PC-9 (cell line): ENCODE data around the gene MCC. TPM values are rescaled to one million over a fixed set of nuclear protein-coding genes. Genes with fewer than 3 reads are reported as not detected.

Experiments
- BruUV-seq: library from RNA; stranded (reverse); fragments of 400-500 nt; replicated peaks from 2 replicates; lab custom pipeline; 2021; lab: Mats Ljungman, UMichigan
- CTCF ChIA-PET: fragments of 300-600 bp; sonication (Branson Sonifier 250); formaldehyde crosslinking; loops from one replicate; lab custom pipeline; 2022; ENCODE audit warnings: antibody characterized with exemption; lab: Charles Lee
- POLR2A ChIA-PET: fragments of 300-600 bp; sonication (Branson Sonifier 250); formaldehyde crosslinking; loops from one replicate; lab custom pipeline; 2022; ENCODE audit warnings: antibody characterized with exemption; ENCODE audit not compliant: unreplicated experiment; lab: Charles Lee
- DNase-seq, 2 experiments: peaks; one replicate each; pipeline versions ENCODE4 v3.0.0 to v3.0.0-alpha.2; 2015 to 2022; ENCODE audit warnings: mixed read lengths in 1 of 2
- H2AFZ ChIP-seq: fragments of 200-600 bp; sonication (generic); 2 replicates; pipeline ENCODE4 v1.8.1; 2017; ENCODE audit warnings: antibody characterized with exemption
- H3F3A ChIP-seq: fragments of 200-600 bp; sonication (generic); 2 replicates; pipeline ENCODE4 v1.8.1; 2017; ENCODE audit warnings: antibody characterized with exemption, mild to moderate bottlenecking, low read depth; ENCODE audit not compliant: insufficient read depth
- H3K27ac ChIP-seq: fragments of 200-600 bp; sonication (generic); 2 replicates; pipeline ENCODE4 v1.6.1; 2016; ENCODE audit warnings: mixed run types
- H3K27me3 ChIP-seq: fragments of 200-600 bp; sonication (generic); 2 replicates; pipeline ENCODE4 v1.6.1; 2016; ENCODE audit warnings: low read depth, mixed run types; ENCODE audit not compliant: insufficient read depth
- H3K36me3 ChIP-seq: fragments of 200-600 bp; sonication (generic); 2 replicates; pipeline ENCODE4 v1.6.1; 2016; ENCODE audit warnings: low read depth, mixed run types
- H3K4me1 ChIP-seq: fragments of 200-600 bp; sonication (generic); replicated peaks from 2 replicates; pipeline ENCODE4 v1.6.1; 2016; ENCODE audit warnings: mixed run types; ENCODE audit not compliant: insufficient read depth
- H3K4me2 ChIP-seq: fragments of 200-600 bp; sonication (generic); 2 replicates; pipeline ENCODE4 v1.6.1; 2017; ENCODE audit warnings: mixed run types
- H3K4me3 ChIP-seq: fragments of 200-600 bp; sonication (generic); 2 replicates; pipeline ENCODE4 v1.6.1; 2016; ENCODE audit warnings: mixed run types
- H3K79me2 ChIP-seq: fragments of 200-600 bp; sonication (generic); 2 replicates; pipeline ENCODE4 v1.6.1; 2017; ENCODE audit warnings: low read depth, mixed run types
- H3K9me2 ChIP-seq: fragments of 200-600 bp; sonication (generic); 2 replicates; pipeline ENCODE4 v1.8.1; 2017; ENCODE audit warnings: mild to moderate bottlenecking; ENCODE audit not compliant: insufficient read depth
- H3K9me3 ChIP-seq: fragments of 200-600 bp; sonication (generic); 2 replicates; pipeline ENCODE4 v1.8.1; 2016; ENCODE audit warnings: low read depth; ENCODE audit not compliant: insufficient read depth
- H4K20me1 ChIP-seq: fragments of 200-600 bp; sonication (generic); 2 replicates; pipeline ENCODE4 v1.8.1; 2017; ENCODE audit not compliant: insufficient read depth
- EZH2 ChIP-seq: fragments of 200-600 bp; sonication (generic); IDR thresholded peaks from 2 replicates; pipeline ENCODE4 v1.8.0; 2017; ENCODE audit warnings: antibody characterized with exemption, low read depth
- intact Hi-C: fragments of 100-400 bp; cut with micrococcal nuclease; formaldehyde crosslinking; loops from one replicate; pipeline ENCODE4 v1.10.0; 2022; ENCODE audit not compliant: unreplicated experiment
- total RNA-seq: library from RNA; stranded (reverse); gene quantifications from 2 replicates; pipeline ENCODE4 v1.2.3, GENCODE V29; 2021
- TF ChIP-seq, protein P1 (sequence below): fragments of 200-600 bp; sonication (generic); conservative IDR thresholded peaks from 2 replicates; pipeline ENCODE4 v1.6.1; 2017; ENCODE audit warnings: mixed run types, antibody characterized with exemption, mild to moderate bottlenecking, moderate library complexity

MCC gene
- total RNA-seq, 1 experiment from 2014 or later = 2.5 TPM

GRCh38 chr5:113176196-113176595 lies 312.1 kb downstream of the MCC start:
- ChIA-PET POLR2A (no interaction called here), CTCF (no interaction called here)
- no peaks in the 10 kb centered on the region for H4K20me1 ChIP-seq

GRCh38 chr5:113172231-113172826 lies 315.9 kb downstream of the MCC start:
- DNase-seq = no peak
- TF ChIP-seq, protein P1, sequence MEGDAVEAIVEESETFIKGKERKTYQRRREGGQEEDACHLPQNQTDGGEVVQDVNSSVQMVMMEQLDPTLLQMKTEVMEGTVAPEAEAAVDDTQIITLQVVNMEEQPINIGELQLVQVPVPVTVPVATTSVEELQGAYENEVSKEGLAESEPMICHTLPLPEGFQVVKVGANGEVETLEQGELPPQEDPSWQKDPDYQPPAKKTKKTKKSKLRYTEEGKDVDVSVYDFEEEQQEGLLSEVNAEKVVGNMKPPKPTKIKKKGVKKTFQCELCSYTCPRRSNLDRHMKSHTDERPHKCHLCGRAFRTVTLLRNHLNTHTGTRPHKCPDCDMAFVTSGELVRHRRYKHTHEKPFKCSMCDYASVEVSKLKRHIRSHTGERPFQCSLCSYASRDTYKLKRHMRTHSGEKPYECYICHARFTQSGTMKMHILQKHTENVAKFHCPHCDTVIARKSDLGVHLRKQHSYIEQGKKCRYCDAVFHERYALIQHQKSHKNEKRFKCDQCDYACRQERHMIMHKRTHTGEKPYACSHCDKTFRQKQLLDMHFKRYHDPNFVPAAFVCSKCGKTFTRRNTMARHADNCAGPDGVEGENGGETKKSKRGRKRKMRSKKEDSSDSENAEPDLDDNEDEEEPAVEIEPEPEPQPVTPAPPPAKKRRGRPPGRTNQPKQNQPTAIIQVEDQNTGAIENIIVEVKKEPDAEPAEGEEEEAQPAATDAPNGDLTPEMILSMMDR = no peak
- TF ChIP-seq EZH2 = no peak
- no TSS peak for BruUV-seq
- Histone ChIP-seq H3K27ac (no peak overlapping the region), H3K9me2 (no peaks in the 10 kb centered on the region), H3K27me3 (no peaks in the 10 kb centered on the region), H4K20me1 (no peaks in the 10 kb centered on the region), H3F3A (peaks cover under 1% of the 10 kb centered on the region; the same call in 1 of the 2 replicates), H3K79me2 (no peaks in the 10 kb centered on the region), H2AFZ (no peak overlapping the region), H3K4me2 (no peak overlapping the region), H3K9me3 (no peaks in the 10 kb centered on the region), H3K4me1 (peaks cover 17% of the 10 kb centered on the region), H3K36me3 (no peaks in the 10 kb centered on the region), H3K4me3 (no peak overlapping the region)
- POLR2A ChIA-PET = no interaction called here
- intact Hi-C loops = no loop called here
- CTCF ChIA-PET = no interaction called here

More at GRCh38 chr5:113176196-113176595, 312.1 kb downstream of the MCC start:
- no peak for TF ChIP-seq EZH2
- TF ChIP-seq, protein P1 = no peak
- Histone ChIP-seq H3K4me1 (no peaks in the 10 kb centered on the region), H3K4me3 (no peak overlapping the region), H3K4me2 (no peak overlapping the region), H3K36me3 (no peaks in the 10 kb centered on the region), H3K27ac (no peak overlapping the region), H2AFZ (no peak overlapping the region), H3K9me2 (no peaks in the 10 kb centered on the region), H3K27me3 (no peaks in the 10 kb centered on the region), H3K9me3 (no peaks in the 10 kb centered on the region), H3K79me2 (no peaks in the 10 kb centered on the region), H3F3A (no peaks in the 10 kb centered on the region)
- no TSS peak for BruUV-seq
- intact Hi-C loops = no loop called here
- no peak for DNase-seq

GRCh38 chr5:113171520-113171919 lies 316.7 kb downstream of the MCC start:
- Histone ChIP-seq H3K4me1 (peaks cover 20% of the 10 kb centered on the region), H3K27ac (no peak overlapping the region), H3K4me2 (no peak overlapping the region), H3K9me3 (no peaks in the 10 kb centered on the region), H3K36me3 (no peaks in the 10 kb centered on the region), H2AFZ (no peak overlapping the region), H3K27me3 (no peaks in the 10 kb centered on the region), H3K79me2 (no peaks in the 10 kb centered on the region), H3K4me3 (no peak overlapping the region), H4K20me1 (no peaks in the 10 kb centered on the region), H3K9me2 (no peaks in the 10 kb centered on the region), H3F3A (peaks cover 4% of the 10 kb centered on the region; the same call in 1 of the 2 replicates)
- ChIA-PET CTCF (no interaction called here), POLR2A (no interaction called here)
- intact Hi-C loops = no loop called here
- no peak for DNase-seq
- TF ChIP-seq, protein P1 = no peak
- TF ChIP-seq EZH2 = no peak
- no TSS peak for BruUV-seq
